ENCODE measurements around the gene CDH4. TPM values are rescaled to one million over a fixed set of nuclear protein-coding genes. Genes with fewer than 3 reads are reported as not detected.

Gene CDH4
- total RNA-seq, 1 experiment from 2014 or later = not detected

DNA sequence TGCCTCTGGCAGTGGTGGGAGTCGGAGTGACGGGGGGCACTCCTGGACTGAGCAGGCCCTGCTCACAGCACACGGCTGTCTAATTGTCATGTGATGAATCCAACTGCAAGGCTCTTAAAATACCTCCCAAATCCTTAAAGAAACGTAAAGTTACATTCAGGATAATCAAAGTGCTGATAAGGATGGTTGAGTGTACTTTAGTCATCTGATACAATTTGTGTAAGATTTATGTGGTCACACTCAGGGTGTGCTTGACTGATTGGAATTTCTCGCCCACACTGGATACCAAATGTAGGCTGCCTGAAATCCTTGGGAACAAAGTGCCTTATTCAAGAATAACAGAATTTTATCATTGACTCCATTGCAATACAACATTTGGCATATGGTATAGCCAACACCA is 238.7 kb downstream of the CDH4 start:
- Mint-ChIP-seq H3K27ac (ENCODE audit: unreplicated experiment) (no peak overlapping the region), H3K36me3 (ENCODE audit: insufficient read depth, unreplicated experiment) (no peaks in the 10 kb centered on the region), H3K9me3 (ENCODE audit: unreplicated experiment) (no peaks in the 10 kb centered on the region), H3K4me1 (ENCODE audit: low read depth, unreplicated experiment) (no peaks in the 10 kb centered on the region), H3K4me3 (ENCODE audit: unreplicated experiment) (no peak overlapping the region), H3K27me3 (ENCODE audit: insufficient read depth, unreplicated experiment) (peaks cover 4% of the 10 kb centered on the region)
- no peak overlapping the region for H3K4me3 ChIP-seq (ENCODE audit: low read depth, low read length)
- 0 out of 2 replicates have a peak, but pooled peaks cover 7% of the 10 kb centered on the region for H3K9me3 ChIP-seq
- no peak for DNase-seq
- intact Hi-C loops (cut with micrococcal nuclease; ENCODE audit: unreplicated experiment) = no loop called here
- no peaks in the 10 kb centered on the region for H3K27me3 ChIP-seq (replicated peaks; ENCODE audit: control insufficient read depth, insufficient read depth, low read length)
- ChIA-PET POLR2A (no interaction called here), CTCF (no interaction called here)
- no peaks in the 10 kb centered on the region for H3K36me3 ChIP-seq (ENCODE audit: control insufficient read depth, insufficient read depth, low read length)
- no peaks in the 10 kb centered on the region for H3K4me1 ChIP-seq
- TF ChIP-seq, protein P1, sequence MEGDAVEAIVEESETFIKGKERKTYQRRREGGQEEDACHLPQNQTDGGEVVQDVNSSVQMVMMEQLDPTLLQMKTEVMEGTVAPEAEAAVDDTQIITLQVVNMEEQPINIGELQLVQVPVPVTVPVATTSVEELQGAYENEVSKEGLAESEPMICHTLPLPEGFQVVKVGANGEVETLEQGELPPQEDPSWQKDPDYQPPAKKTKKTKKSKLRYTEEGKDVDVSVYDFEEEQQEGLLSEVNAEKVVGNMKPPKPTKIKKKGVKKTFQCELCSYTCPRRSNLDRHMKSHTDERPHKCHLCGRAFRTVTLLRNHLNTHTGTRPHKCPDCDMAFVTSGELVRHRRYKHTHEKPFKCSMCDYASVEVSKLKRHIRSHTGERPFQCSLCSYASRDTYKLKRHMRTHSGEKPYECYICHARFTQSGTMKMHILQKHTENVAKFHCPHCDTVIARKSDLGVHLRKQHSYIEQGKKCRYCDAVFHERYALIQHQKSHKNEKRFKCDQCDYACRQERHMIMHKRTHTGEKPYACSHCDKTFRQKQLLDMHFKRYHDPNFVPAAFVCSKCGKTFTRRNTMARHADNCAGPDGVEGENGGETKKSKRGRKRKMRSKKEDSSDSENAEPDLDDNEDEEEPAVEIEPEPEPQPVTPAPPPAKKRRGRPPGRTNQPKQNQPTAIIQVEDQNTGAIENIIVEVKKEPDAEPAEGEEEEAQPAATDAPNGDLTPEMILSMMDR (IDR thresholded peaks at IDR 0.05; ENCODE audit: insufficient read depth in 1 of 2, low read depth in 1 of 2, low read length in 1 of 2, severe bottlenecking in 1 of 2, unreplicated experiment in 1 of 2) = no peak
- BruUV-seq (replicated peaks) = no TSS peak

- Mint-ChIP-seq H3K27me3 (ENCODE audit: insufficient read depth, unreplicated experiment) (peaks cover 12% of the 10 kb centered on the region), H3K4me3 (ENCODE audit: unreplicated experiment) (no peak overlapping the region), H3K9me3 (ENCODE audit: unreplicated experiment) (no peaks in the 10 kb centered on the region), H3K36me3 (ENCODE audit: insufficient read depth, unreplicated experiment) (no peaks in the 10 kb centered on the region), H3K27ac (ENCODE audit: unreplicated experiment) (no peak overlapping the region), H3K4me1 (ENCODE audit: low read depth, unreplicated experiment) (no peaks in the 10 kb centered on the region)
- TF ChIP-seq, protein P1 (IDR thresholded peaks at IDR 0.05; ENCODE audit: insufficient read depth in 1 of 2, low read depth in 1 of 2, low read length in 1 of 2, severe bottlenecking in 1 of 2, unreplicated experiment in 1 of 2) = no peak
- Histone ChIP-seq H3K4me1 (no peaks in the 10 kb centered on the region), H3K36me3 (ENCODE audit: control insufficient read depth, insufficient read depth, low read length) (no peaks in the 10 kb centered on the region), H3K27me3 (replicated peaks; ENCODE audit: control insufficient read depth, insufficient read depth, low read length) (no peaks in the 10 kb centered on the region), H3K4me3 (ENCODE audit: low read depth, low read length) (no peak overlapping the region), H3K9me3 (0 out of 2 replicates have a peak, but pooled peaks cover 7% of the 10 kb centered on the region)
- ChIA-PET CTCF (no interaction called here), POLR2A (no interaction called here)
- BruUV-seq (replicated peaks) = no TSS peak
- intact Hi-C loops (cut with micrococcal nuclease; ENCODE audit: unreplicated experiment) = no loop called here
- no peak for DNase-seq
These were observed 240.0 kb downstream of the CDH4 start for GRCh38 chr20:61492065-61492464.

GRCh38 chr20:61493798-61494305 is 241.8 kb downstream of the CDH4 start:
- no TSS peak for BruUV-seq (replicated peaks)
- Mint-ChIP-seq H3K27ac (ENCODE audit: unreplicated experiment) (no peak overlapping the region), H3K4me3 (ENCODE audit: unreplicated experiment) (no peak overlapping the region), H3K27me3 (ENCODE audit: insufficient read depth, unreplicated experiment) (peaks cover 11% of the 10 kb centered on the region), H3K36me3 (ENCODE audit: insufficient read depth, unreplicated experiment) (no peaks in the 10 kb centered on the region), H3K9me3 (ENCODE audit: unreplicated experiment) (no peaks in the 10 kb centered on the region), H3K4me1 (ENCODE audit: low read depth, unreplicated experiment) (no peaks in the 10 kb centered on the region)
- 0 out of 2 replicates have a peak, but pooled peaks cover 7% of the 10 kb centered on the region for H3K9me3 ChIP-seq
- intact Hi-C loops (cut with micrococcal nuclease; ENCODE audit: unreplicated experiment) = no loop called here
- H3K4me3 ChIP-seq (ENCODE audit: low read depth, low read length) = no peak overlapping the region
- TF ChIP-seq, protein P1 (IDR thresholded peaks at IDR 0.05; ENCODE audit: insufficient read depth in 1 of 2, low read depth in 1 of 2, low read length in 1 of 2, severe bottlenecking in 1 of 2, unreplicated experiment in 1 of 2) = no peak
- H3K27me3 ChIP-seq (replicated peaks; ENCODE audit: control insufficient read depth, insufficient read depth, low read length) = no peaks in the 10 kb centered on the region
- ChIA-PET CTCF (no interaction called here), POLR2A (no interaction called here)
- peak in 1 of 2 experiments; percentile 16 for DNase-seq
- no peaks in the 10 kb centered on the region for H3K4me1 ChIP-seq
- H3K36me3 ChIP-seq (ENCODE audit: control insufficient read depth, insufficient read depth, low read length) = no peaks in the 10 kb centered on the region
